Activated T-helper 1 cell treated with Interleukin-2 at 50 U/mL for 16 hours (primary cell): ENCODE data around the gene ANGPTL2.

Experiments used
- DNase-seq: peaks from one replicate; pipeline ENCODE4 v3.0.0-alpha.2; 2020; ENCODE audit warnings: low read depth

Gene ANGPTL2

DNA sequence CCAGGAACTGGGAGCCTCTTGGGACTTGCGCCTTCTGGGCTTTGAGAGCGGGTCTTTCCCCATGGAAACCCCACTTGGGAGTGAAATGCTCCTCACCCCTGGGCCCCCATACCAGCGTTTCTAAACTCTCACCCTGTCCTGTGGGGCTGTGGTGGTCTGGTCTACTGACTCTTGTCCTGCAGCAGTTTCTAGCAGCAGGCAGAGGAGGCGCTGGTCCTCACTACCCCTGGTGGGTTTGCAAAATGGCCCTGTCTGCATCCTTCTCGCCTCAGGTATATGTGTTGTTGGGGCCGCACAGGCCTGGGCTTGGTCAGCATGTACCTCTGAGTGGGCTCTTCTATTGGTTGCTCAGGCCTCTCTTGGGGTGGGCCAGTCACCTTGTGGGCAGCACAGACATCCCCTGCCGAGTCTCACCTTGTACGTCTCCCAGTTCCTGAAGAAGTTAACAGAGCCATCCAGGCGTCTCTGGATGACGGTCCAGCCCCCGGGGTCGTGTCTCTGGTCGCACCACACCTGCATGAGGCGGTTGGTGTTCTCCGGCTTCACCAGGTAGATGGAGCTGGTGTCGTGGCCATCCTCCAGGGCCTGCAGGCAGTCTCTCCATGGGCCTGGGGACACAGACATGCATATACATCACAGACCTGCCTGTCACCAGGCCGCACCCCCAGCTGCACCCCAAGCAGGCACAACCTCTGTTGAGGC, 29.0 kb downstream of the ANGPTL2 start:
- DNase-seq: no peak

DNA sequence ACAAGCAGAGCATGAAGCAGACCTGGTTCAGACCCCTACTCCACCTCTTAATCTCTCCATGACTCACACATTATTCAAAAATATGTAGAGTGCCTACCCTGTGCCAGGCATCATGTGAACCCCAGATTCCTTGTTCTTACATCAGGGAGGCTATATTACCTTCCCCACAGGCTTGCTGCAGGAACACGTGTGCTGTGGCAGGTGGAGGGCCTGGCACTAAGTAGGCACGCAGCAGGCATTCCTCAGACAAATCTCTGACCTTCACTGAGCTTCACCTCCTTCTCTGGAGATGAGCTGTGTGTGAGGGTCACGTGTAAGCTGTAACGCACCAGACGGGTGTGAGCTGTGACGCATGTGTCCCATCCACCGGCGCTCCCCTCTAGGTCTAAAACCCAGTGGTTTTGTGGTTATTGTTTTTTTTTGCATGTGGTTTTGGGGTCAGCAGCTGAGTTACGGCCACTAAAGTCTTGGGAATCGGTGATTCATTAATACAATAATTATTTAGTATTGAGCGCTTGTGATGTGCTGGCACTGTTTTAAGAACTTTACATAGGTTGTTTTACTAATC, 30.3 kb downstream of the ANGPTL2 start:
- no peak for DNase-seq

DNA sequence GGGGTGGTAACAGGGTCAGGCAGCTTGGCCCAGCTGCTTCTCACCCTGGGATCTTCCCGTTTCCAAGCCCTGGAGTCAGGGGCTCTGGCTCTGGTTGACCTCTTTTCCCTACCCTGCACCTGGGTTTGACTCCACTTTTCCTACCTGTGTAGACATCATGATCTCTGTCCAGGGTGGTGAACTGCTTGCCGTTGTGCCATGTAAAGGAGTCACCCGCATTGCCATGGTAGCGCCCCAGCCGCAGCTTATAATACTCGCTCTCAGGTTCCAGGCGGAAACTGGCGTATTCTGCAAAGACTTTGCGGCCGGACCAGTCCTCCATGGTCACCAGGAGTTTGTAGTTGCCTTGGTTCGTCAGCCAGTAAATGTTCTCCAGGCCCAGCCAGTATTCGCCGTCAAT, 30.9 kb downstream of the ANGPTL2 start:
- no peak for DNase-seq

DNA sequence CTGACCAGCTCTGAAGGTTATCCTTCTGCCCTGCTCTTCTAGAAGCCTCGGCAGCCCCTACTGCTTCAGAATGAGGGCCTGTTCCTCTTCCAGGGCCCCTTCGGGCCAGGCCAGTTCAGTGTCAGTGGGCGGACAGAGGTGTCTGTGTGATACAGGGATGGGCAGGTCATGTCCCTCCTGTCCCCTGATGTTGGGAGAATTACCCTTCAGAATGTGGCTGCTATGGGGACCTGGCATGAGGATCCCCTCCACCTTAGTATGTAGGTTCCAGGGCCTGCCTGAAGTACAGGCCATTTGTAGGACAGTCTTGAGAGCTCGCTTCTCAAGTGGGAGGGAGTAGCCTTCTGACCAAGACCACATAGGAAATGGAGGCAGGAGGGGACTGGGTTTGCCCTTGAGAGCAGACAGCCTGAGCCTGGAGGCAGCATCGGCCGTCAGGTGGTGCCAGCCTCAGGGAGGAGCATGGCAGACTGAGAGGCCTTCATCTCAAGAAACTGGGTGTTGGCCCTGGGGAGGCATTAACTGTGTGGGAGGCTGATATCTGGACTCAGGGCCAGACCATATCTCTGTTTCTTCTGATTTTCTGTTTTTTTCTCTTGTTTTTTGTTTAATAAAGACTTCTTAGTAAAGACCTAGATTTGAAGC, 32.0 kb downstream of the ANGPTL2 start:
- no peak for DNase-seq

DNA sequence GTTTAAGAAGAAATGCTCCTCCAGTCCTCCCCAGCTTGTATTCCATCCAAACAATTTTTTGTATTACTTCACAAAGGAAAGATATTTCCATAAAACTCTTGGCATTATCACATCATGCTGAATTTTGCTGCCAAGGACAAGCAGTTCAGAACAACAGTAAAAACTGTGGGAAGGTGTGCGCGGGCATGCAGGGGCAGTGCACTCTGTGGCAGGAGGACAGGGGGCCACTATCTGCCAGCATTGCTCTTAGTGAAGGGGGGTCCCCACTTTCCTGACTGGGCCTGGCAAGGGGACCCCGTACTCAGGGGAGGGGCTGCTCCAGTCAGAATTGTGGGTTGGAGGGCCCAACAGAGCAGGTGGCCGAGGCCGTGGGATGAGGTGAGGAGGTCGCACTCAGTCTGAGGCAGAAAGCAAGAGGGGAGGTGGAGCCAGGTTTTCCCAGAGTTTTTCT, 32.8 kb downstream of the ANGPTL2 start:
- DNase-seq: no peak

DNA sequence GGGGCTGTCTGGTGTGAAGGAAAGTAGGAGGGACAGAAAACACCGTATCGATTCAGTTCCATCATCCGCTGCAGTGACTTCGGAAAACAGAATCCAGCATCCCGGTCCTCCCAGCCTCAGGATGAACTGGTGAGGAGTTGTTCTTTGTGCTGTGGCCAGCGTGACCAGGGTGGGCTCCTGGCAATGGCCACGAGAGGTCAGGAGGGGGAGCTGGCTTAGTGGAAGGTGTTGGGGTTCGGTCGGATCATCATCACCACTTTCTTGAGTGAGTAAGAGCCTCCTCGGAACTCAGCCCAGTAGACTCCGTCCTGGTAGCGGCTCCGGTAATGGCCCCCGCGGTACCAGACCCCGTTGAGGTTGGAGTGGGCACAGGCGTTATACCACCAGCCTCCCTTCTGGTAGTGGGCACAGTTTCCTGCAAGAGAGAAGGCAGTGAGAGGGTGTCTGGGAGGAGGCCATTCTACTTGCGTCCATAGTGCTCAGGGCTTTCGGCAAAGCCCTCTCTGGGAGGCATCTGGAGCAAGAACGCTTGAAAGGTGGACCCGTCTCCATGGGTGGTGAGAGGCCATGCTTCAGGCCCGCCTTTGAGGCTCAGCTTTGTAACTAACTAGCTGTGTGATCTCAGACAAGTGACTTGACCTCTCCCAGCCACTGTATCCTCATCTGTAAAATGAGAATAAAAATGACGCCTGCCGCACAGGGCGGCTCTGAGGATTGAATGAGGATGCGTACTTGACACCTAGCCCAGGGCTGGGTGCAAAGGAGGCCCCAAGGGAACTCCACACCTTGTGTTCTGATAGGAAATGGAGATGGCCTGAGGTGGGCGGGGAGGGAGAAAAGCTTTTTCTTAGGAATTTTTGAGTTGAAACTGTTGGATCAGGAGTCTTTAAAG, 33.5 kb downstream of the ANGPTL2 start:
- no peak for DNase-seq

DNA sequence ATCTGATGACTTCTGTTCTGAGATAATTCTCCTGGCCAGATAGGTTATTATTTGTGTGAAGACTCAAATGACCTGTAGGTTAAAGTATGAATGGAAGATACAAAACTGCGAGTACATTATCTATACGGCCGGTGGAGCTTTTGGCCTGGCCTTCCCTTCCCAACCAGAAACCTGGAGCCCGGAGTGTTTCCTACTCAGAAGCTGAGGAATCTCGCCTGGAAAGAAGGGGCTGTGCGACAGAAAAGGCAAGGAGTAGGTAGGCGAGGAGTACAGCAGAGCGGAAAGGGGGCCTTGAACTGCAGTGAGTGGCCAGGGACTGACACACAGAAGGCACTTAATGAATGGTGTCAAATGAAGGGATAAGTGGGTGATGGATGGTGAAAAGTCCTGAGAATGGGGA, 34.6 kb downstream of the ANGPTL2 start:
- DNase-seq: no peak

DNA sequence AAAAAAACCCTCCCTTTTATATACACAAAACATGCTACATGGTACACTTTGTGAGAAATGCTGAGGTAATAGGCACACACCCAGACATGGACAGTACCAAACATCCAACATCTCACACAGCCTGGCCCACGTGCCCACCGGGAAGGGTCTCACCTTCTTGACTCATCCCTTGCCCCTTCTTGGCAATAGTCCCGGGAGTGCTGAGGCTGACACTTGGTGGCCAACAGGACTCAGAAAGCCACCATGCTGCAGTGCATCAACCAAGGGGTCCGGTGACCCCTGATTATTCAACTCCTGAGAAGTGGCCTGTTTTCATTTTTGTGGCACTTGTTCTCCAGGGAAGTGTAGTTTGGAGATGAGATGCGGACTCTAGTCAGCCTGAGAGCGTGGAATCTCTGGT, 35.0 kb downstream of the ANGPTL2 start:
- no peak for DNase-seq

DNA sequence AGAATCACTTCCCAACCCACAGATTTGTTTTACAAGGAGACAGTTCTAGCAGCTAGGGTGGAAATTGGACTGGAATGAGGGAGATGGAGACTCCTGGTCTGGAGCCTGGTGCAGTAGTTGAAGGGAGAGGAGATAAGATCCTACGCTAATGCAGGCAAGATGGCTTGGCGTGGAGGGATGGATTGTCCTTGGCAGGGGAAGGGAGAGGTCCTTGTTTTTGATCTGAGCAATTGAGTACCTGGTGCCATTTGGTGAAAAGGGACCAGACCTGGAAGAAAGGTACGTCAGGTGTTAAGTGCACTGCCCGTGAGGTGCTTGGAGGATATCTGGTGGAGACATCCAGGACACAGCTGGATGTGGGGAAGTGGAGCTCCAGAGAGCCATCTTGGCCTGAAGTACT, 35.7 kb downstream of the ANGPTL2 start:
- DNase-seq: no peak

DNA sequence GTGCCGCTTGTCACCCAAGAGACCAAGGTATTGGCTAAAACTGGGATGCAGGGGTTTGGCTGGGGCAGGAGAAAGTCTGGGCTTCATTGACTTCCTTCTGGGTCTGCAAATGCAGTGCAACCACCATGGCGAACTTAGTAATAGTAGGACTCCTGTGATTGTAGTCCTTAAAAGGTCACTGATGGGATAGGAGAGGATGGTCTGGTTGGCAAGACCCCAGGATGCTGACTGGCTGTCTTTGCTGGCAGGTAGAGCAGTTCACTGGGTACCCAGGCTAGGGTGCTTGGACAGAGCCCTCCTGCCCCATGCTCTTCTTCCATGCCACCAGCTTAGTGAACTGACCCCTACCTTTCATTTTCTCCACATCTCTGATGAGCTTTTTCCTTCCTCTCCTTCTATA, 37.2 kb downstream of the ANGPTL2 start:
- DNase-seq: no peak

DNA sequence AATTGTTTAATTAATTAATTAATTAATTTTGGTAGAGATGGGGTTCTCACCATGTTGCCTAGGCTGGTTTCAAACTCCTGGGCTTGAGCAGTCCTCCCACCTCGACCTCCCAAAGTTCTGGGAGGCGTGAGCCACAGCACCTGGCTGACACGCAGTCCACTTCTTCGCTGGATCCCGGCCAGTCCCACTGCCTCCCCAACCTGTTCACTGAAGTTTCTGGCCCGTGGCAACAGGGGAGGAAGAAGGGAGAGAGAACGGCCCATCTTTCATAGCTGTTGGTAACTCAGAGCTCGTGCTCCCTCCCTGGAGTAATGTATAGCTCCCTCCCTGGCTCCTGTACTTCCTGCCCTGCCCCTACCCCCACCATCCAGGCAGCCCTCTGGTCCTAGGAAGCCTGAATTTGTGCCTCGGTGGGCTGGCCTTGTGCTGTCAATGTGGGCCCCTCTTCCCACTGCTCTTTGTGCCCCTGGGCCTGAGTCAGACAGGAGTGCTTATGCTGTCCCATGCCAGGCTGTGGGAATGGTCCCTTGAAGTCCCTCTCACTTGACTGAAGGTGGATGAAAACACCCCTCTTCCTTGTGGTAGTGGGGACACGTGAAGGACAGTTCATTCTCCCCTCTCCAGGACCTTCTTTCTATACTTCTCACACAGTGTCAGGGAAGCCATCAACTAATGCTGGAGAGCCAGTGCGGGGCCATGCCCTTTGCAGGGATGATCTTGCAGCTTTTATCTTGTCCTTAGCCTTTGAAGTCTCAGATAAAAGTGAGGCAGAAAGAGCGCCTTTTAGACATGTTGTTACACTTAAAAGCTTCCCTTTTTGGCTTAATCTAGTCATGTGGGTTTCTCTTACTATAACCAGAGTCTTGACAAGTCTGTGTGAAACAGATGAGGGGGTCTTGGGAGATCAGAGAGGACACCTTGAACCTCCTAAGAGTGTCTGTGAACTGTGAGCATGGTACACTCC, 38.1 kb downstream of the ANGPTL2 start:
- no peak for DNase-seq

DNA sequence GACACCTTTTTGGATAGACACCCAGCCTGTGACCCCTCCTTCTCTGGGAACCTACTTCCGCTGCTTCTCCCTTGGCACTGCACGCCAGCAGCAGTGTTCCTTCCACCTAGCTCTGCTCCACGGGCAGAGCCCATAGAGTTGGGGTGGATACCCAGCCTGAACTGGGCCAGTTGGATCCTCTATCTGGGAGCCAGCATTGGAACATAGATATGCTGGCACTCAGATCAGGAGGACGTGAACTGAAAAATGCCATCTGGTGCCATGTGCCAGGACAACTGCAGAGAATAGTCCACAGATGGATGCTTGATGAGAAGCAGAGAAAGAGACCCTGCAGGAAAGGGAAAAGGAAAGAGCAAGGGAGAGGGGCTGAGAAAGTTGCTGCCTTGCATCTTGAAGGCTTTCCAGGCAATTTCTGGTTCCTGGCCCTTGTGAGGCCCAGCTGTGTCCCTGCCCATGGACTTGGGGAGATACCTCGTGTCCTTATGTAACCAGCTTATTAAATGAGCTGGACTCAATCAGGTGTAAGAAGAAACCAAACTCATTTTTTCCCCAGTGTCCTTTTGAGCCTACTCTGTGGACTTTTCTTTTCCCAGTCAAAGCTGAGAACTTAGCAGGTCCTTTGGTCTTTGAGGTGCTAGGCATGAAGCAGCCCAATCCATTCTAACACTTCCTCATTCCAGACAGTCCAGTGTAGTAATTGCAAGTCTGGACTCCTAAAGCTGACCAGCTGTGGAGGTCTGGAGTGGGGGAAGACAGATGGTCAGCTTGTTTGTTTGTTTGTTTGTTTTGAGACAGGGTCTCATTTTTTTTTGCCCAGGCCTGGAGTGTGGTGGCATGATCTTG, 39.1 kb downstream of the ANGPTL2 start:
- DNase-seq: no peak

DNA sequence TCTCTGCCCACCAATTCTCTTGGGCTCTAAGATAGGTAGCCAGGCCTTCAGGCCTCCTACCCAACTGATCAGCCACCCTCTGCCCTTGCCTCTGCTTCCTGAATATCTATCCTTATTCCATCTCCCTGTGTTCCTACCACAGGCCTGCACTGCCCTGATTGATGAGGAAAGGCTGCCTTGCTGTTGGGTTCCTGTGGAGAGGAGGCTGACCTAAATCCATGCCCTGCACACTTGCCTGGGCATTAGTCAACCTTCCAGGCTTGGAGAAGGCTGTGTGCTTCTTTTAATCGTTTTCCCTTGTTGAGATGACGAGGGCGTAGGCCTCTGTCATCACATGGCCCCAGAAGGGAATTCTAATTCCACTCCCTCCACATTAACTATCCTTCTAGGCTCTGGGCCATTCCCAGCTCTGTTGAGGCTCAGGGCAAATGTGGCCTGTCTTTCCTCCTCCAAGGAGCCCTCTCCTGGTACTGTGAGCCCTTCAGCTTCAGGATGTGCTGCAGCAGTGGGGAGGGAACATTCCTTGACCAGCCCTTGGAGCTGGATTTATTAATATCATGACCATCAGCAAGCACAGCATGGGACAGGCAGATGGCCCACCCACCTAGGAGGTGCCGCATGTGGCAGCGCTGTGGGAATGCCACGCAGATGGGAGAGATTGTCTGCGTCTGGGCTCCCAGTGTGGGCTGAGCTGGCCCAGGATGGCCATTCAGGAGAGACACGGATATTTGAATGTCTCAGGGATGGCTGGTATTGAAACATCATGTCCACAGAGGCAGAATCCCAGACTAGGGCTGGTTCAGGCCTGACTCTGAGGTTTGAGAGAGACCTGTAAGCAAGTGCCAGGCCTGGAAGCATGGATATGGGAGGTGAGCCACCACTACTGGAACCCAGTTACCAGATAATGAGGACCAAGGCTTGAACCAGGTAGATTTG, 40.9 kb downstream of the ANGPTL2 start:
- DNase-seq: no peak

DNA sequence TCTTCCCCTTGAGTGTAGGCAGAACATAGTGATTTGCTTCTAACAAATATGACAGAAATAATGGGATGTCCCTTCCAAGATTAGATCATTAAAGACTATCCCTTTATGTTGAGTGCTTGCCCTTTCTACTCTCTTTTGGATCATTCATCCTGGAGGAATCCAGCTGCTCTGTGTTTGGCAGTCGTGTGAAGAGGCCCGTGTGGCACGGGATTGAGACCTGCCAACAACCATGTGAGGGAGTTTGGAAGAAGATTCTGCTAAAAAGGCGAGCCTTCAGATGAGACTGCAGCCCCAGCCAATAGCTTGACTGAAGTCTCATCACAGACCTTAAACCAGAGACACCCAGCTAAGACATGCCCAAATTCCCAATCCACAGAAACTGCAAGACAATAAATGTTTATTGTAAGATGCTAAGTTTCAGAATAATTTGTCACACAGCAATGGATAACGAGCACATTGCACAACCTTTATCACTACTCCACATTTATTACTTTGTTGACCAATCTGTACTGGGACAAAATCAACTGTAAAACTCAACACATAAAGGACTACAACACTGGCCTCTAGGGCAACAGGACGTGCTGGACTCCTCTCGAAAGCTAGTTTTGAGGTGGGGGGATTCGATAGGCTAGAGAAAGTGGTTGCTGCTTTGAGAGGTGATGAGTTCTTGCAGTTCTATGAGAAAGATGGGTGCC, 42.8 kb downstream of the ANGPTL2 start:
- DNase-seq: no peak

DNA sequence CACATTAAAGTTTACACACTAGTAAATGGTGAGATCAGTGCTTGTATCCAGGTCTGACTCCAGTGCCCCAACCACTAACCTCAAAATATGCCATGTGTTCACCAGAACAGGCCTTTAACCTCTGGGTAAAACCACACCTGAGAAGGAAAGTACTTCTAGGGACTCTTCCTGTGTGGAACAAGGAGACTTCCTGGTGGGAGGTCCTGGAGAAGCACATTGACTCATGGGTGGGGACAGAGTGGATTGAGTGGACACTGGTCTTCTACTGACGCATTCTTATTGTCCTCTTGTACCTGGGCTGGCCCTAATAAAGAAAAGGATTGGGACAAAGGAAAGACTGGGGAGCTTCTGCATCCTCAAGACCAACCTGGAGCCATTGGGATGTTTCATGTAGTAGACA, 43.4 kb downstream of the ANGPTL2 start:
- no peak for DNase-seq

DNA sequence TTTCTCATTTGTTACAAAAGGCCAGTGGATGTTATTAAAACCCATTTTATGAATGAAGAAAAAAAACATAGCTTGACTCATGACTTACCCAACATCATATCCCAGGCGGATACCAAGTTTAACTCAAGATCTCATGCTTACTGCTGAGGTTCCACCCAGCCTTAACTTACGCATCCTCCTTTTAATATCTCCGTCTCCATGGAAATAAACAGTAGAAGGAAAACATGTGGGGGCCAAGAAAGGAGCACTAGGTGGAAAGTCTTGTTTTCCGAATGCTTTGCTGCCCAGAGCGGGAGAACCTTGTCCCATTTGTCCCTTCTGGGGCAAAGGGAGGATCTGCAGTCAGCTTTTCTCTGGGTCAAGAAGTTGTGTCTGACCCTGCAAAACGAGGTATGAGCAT, 44.1 kb downstream of the ANGPTL2 start:
- no peak for DNase-seq

DNA sequence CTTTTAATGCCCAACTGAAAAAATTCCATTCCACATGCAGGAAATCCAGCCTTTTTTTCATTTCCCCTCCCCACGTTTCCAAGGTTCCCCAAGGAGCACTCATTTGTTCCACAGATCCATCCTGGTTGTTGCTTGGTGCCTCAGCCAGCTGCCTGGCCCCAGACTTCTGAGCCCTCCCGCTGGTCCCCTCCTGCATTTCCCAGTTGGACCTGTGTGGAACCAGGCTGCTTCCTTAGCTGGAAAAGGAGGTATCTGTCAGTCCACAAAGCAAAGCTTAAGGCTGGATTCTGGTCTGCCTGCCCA, 44.8 kb downstream of the ANGPTL2 start:
- no peak for DNase-seq

DNA sequence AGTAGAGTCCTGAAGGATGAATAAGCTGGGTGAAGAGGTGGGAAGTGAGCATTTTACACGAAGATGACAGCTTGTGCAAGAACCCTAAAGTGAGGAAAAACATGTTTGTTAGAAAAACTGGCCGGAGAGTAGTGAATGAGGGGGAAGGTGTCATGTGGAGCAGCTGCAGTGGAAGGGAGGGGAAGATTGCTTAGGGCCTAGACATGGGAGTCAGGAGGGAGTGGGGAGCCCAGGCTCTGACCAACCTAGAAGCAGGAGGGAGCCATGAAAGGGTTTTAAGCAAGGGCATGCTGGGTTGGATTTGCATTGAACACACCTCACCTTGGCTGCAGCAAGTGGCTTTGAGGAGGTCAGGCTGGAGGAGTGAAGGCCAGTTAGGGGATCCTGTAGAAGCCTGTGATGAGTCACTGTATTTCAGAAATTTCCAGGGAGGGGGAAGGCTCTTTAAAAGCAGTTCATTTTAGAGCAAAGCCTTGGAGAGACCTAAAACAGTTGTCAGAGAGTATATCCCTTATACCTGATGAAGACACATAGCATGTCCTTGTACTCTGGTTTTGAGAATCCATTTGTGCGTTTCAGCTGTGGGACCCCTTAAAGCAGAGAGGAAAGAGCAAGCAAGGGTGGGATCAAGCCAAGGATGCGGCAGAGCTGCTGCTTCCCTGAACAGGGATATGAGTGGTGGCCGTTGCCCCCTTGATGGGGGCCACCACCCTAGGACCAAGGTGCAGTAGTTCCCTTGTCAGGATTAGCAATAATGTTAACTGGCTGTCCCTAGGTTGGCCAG, 45.4 kb downstream of the ANGPTL2 start:
- no peak for DNase-seq
